ENCODE results near the gene ATP8B4. TPM values are rescaled to one million over a fixed set of nuclear protein-coding genes. Genes with fewer than 3 reads are reported as not detected.
"Not testable (repeated sequence)": the region's sequence is repeated elsewhere in the genome, so short reads cannot be mapped to it uniquely, and the experiment has no call there.

Gene ATP8B4
- polyA plus RNA-seq, 1 experiment, result 1.0 TPM

DNA sequence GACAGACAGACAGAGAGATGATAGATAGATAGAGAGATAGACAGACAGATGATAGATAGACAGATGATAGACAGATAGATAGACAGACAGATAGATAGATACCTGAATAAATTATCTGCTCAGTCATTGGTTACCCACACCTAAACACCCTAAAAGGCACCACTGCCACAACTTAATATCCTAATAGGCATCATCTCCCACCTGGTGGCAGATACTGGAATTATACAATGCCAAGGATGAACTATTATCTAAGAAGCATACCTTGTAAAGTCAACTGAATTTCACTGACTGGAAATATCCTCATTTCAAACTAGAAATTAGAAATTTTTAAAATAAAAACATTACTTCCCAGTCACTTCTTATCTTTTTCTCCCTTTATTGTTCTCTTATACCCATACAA is 19.4 kb upstream of the ATP8B4 start:
- ChIA-PET CTCF (interaction anchor here (1.1 to 1.7 kb wide), 2 partner anchors 134 to 716 kb away, joined by 3 to 5 read pairs; partner anchors contain the start of gene FGF7), POLR2A (no interaction called here)
- TF ChIP-seq, protein P1, sequence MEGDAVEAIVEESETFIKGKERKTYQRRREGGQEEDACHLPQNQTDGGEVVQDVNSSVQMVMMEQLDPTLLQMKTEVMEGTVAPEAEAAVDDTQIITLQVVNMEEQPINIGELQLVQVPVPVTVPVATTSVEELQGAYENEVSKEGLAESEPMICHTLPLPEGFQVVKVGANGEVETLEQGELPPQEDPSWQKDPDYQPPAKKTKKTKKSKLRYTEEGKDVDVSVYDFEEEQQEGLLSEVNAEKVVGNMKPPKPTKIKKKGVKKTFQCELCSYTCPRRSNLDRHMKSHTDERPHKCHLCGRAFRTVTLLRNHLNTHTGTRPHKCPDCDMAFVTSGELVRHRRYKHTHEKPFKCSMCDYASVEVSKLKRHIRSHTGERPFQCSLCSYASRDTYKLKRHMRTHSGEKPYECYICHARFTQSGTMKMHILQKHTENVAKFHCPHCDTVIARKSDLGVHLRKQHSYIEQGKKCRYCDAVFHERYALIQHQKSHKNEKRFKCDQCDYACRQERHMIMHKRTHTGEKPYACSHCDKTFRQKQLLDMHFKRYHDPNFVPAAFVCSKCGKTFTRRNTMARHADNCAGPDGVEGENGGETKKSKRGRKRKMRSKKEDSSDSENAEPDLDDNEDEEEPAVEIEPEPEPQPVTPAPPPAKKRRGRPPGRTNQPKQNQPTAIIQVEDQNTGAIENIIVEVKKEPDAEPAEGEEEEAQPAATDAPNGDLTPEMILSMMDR (IDR thresholded peaks at IDR 0.05; ENCODE audit: low read depth, low read length), result peak; percentile 35
- DNase-seq (ENCODE audit: low read depth, low spot score), result no peak
- Histone ChIP-seq H3K27ac (ENCODE audit: low read depth, low read length) (no peak overlapping the region), H3K9me3 (ENCODE audit: control insufficient read depth, insufficient read depth, low read length) (no peaks in the 10 kb centered on the region), H3K4me3 (ENCODE audit: low read depth, low read length) (no peak overlapping the region), H3K27me3 (ENCODE audit: control insufficient read depth, insufficient read depth, low read length) (no peaks in the 10 kb centered on the region)

- Histone ChIP-seq H3K4me3 (ENCODE audit: low read depth, low read length) (no peak overlapping the region), H3K27me3 (ENCODE audit: control insufficient read depth, insufficient read depth, low read length) (no peaks in the 10 kb centered on the region), H3K27ac (ENCODE audit: low read depth, low read length) (peak overlapping the region; percentile 75), H3K9me3 (ENCODE audit: control insufficient read depth, insufficient read depth, low read length) (no peaks in the 10 kb centered on the region)
- CTCF ChIA-PET, result interaction anchor here (0.8 to 1.7 kb wide), 4 partner anchors 134 to 903 kb away, joined by 3 to 6 read pairs (median 4); partner anchors contain the start of gene FGF7
- DNase-seq (ENCODE audit: low read depth, low spot score), result no peak
- POLR2A ChIA-PET, result no interaction called here
- TF ChIP-seq, protein P1 (IDR thresholded peaks at IDR 0.05; ENCODE audit: low read depth, low read length), result peak; percentile 26; the same call in 1 of the 2 replicates
Observed at GRCh38 chr15:50137893-50138292, 18.9 kb upstream of the ATP8B4 start.

DNA sequence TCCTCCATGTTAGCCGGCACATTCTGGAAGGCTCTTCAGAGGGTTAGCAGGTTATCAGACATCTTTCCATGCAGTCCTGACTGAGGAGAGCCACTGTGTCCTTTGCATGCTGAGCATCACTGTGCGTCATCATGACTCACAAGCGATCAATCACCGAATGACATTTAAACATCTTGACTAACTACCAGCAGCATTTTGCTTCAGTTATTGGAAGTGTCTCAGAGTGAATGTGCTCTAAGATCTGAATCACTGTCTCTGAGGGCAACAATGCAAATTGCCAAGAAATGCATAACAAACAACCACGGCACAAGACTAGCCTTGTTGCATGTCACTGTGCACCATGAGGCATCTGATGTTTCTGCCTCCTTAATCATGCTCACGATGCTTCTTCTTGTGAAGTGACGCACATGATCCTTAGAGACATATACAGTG is 18.3 kb upstream of the ATP8B4 start:
- peak; percentile 79 for DNase-seq (ENCODE audit: low read depth, low spot score)
- POLR2A ChIA-PET, result no interaction called here
- TF ChIP-seq, protein P1 (IDR thresholded peaks at IDR 0.05; ENCODE audit: low read depth, low read length), result no peak
- H3K27me3 ChIP-seq (ENCODE audit: control insufficient read depth, insufficient read depth, low read length), result no peaks in the 10 kb centered on the region
- H3K4me3 ChIP-seq (ENCODE audit: low read depth, low read length), result no peak overlapping the region
- peak overlapping the region; percentile 75 for H3K27ac ChIP-seq (ENCODE audit: low read depth, low read length)
- CTCF ChIA-PET, result interaction anchor here (0.8 to 1.7 kb wide), 5 partner anchors 8 to 902 kb away, joined by 3 to 6 read pairs (median 4); partner anchors contain the start of gene FGF7
- no peaks in the 10 kb centered on the region for H3K9me3 ChIP-seq (ENCODE audit: control insufficient read depth, insufficient read depth, low read length)

GRCh38 chr15:50135031-50135551 is 16.1 kb upstream of the ATP8B4 start:
- no peaks in the 10 kb centered on the region for H3K9me3 ChIP-seq (ENCODE audit: control insufficient read depth, insufficient read depth, low read length)
- ChIA-PET CTCF (interaction anchor here (0.6 to 1.8 kb wide), 3 partner anchors 10 to 1159 kb away, joined by 3 to 4 read pairs (median 3); no protein-coding TSS in a partner anchor), POLR2A (interaction anchor here (0.6 kb wide), 1 partner anchor 285 kb away, joined by 3 read pairs; no protein-coding TSS in a partner anchor)
- H3K27ac ChIP-seq (ENCODE audit: low read depth, low read length), result peak overlapping the region; percentile 23
- DNase-seq (ENCODE audit: low read depth, low spot score), result no peak
- TF ChIP-seq, protein P1 (IDR thresholded peaks at IDR 0.05; ENCODE audit: low read depth, low read length), result no peak
- no peak overlapping the region for H3K4me3 ChIP-seq (ENCODE audit: low read depth, low read length)
- H3K27me3 ChIP-seq (ENCODE audit: control insufficient read depth, insufficient read depth, low read length), result no peaks in the 10 kb centered on the region

DNA sequence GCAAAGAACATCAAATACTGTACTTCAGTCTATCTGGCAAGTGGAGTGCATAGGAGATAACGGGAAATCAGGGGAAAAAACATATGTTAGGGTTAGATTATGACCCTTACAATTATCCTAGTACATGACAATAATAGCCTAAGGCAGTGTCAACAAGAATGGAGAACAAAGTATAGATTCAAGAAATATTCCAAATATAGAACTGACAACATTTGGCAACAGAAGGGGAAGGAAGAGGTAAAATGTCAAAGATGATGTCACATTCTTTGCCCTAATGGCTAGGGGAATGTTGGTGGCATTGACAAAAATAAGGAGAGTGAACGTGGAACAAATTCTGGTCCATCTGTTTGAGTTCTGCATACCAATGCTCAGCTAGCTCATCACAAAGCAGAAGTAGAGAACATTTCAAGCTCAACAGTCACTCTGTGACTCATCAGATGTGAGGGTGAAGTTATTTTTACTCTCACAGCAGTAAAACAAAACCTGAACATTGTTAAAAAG is 15.5 kb upstream of the ATP8B4 start:
- ChIA-PET POLR2A (interaction anchor here (0.6 kb wide), 2 partner anchors 219 to 285 kb away, joined by 3 to 4 read pairs; no protein-coding TSS in a partner anchor), CTCF (interaction anchor here (0.6 to 1.8 kb wide), 3 partner anchors 11 to 79 kb away, joined by 3 to 4 read pairs (median 3); no protein-coding TSS in a partner anchor)
- Histone ChIP-seq H3K4me3 (ENCODE audit: low read depth, low read length) (no peak overlapping the region), H3K27me3 (ENCODE audit: control insufficient read depth, insufficient read depth, low read length) (no peaks in the 10 kb centered on the region), H3K9me3 (ENCODE audit: control insufficient read depth, insufficient read depth, low read length) (no peaks in the 10 kb centered on the region), H3K27ac (ENCODE audit: low read depth, low read length) (no peak overlapping the region)
- DNase-seq (ENCODE audit: low read depth, low spot score), result peak; percentile 42
- TF ChIP-seq, protein P1 (IDR thresholded peaks at IDR 0.05; ENCODE audit: low read depth, low read length), result no peak

GRCh38 chr15:50132251-50132984 is 13.4 kb upstream of the ATP8B4 start:
- H3K9me3 ChIP-seq (ENCODE audit: control insufficient read depth, insufficient read depth, low read length); DNase-seq (ENCODE audit: low read depth, low spot score); H3K27ac ChIP-seq (ENCODE audit: low read depth, low read length); H3K27me3 ChIP-seq (ENCODE audit: control insufficient read depth, insufficient read depth, low read length); CTCF ChIA-PET; POLR2A ChIA-PET; H3K4me3 ChIP-seq (ENCODE audit: low read depth, low read length): not testable (repeated sequence)
